HCT116 (cell line): ENCODE results near the gene GPR45. TPM values are rescaled to one million over a fixed set of nuclear protein-coding genes. Genes with fewer than 3 reads are reported as not detected.

ENCODE experiments used
- ATAC-seq: fragments of 200-7000 bp; cut with Tn5 transposase; 2 replicates; pipeline ENCODE4 v1.9.1; 2020; ENCODE audit warnings: mild to moderate bottlenecking, moderate library complexity
- BruUV-seq: library from RNA; stranded (reverse); fragments of 400-500 nt; replicated peaks from 2 replicates; lab custom pipeline; 2021; lab: Mats Ljungman, UMichigan
- CTCF ChIA-PET: fragments of 300-600 bp; sonication (Branson Sonifier 250); formaldehyde crosslinking; loops from one replicate; lab custom pipeline; 2021; ENCODE audit warnings: antibody characterized with exemption; lab: Charles Lee
- POLR2A ChIA-PET: fragments of 300-600, 350-600 bp; sonication (Branson Sonifier 250); formaldehyde crosslinking; loops from one replicate; lab custom pipeline; 2021; ENCODE audit warnings: antibody characterized with exemption; lab: Charles Lee
- RAD21 ChIA-PET, 2 experiments: fragments of 300-600 bp; sonication (Branson Sonifier 250); formaldehyde crosslinking; loops; one replicate each; lab custom pipeline; 2023; ENCODE audit warnings: low total read pairs in 2 of 2; ENCODE audit not compliant: uncharacterized antibody in 2 of 2, unreplicated experiment in 2 of 2, low non-redundant PET in 1 of 2; lab: Charles Lee
- DNase-seq: peaks from one replicate; pipeline ENCODE4 v3.0.0-alpha.2; 2010; ENCODE audit warnings: low read depth, low spot score
- H2AFZ ChIP-seq: fragments of 200-600 bp; shearing (Covaris generic), sonication (generic); 2 replicates; pipeline ENCODE4 v1.6.1; 2017; ENCODE audit warnings: low read depth, mixed run types, mixed read lengths, antibody characterized with exemption, low read length; ENCODE audit not compliant: poor library complexity, severe bottlenecking
- H3K27ac ChIP-seq: 2 replicates; pipeline ENCODE4 v1.5.1; 2012; ENCODE audit warnings: low read depth, low read length
- H3K27me3 ChIP-seq: fragments of 200-600 bp; sonication (generic); 2 replicates; pipeline ENCODE4 v1.6.1; 2016; ENCODE audit warnings: mixed run types, low read length, mixed read lengths; ENCODE audit not compliant: insufficient read depth
- H3K36me3 ChIP-seq, 2 experiments: fragments of 200-500 bp in 1 of 2; fragments of 200-600 bp in 1 of 2; sonication (Bioruptor generic) in 1 of 2; sonication (generic) in 1 of 2; 2 replicates each; pipeline versions ENCODE4 v1.5.1 to v1.6.1; 2014 to 2016; ENCODE audit warnings: low read length in 2 of 2, inconsistent platforms in 1 of 2, mixed read lengths in 1 of 2, mixed run types in 1 of 2; ENCODE audit not compliant: insufficient read depth in 2 of 2, control insufficient read depth in 1 of 2
- H3K4me1 ChIP-seq, 2 experiments: fragments of 200-600 bp in 1 of 2; sonication (generic) in 1 of 2; 2 replicates each; pipeline versions ENCODE4 v1.5.1 to v1.6.1; 2012 to 2017; ENCODE audit warnings: low read length in 2 of 2, inconsistent platforms in 1 of 2, mild to moderate bottlenecking in 1 of 2, mixed read lengths in 1 of 2, mixed run types in 1 of 2, moderate library complexity in 1 of 2; ENCODE audit not compliant: insufficient read depth in 2 of 2, control insufficient read depth in 1 of 2
- H3K4me2 ChIP-seq: fragments of 200-600 bp; sonication (generic); 2 replicates; pipeline ENCODE4 v1.6.1; 2017; ENCODE audit warnings: mixed run types, low read length, mixed read lengths
- H3K4me3 ChIP-seq, 2 experiments: fragments of 200-600 bp in 1 of 2; sonication (generic) in 1 of 2; replicated peaks in 1 of 2; 2 replicates each; pipeline ENCODE4 v1.5.1; 2011 to 2016; ENCODE audit warnings: low read length in 2 of 2, control low read depth in 1 of 2, low read depth in 1 of 2, mild to moderate bottlenecking in 1 of 2, mixed read lengths in 1 of 2, mixed run types in 1 of 2
- H3K79me2 ChIP-seq: fragments of 200-600 bp; sonication (generic); 2 replicates; pipeline ENCODE4 v1.6.1; 2017; ENCODE audit warnings: mild to moderate bottlenecking, mixed run types, low read length, moderate library complexity, mixed read lengths; ENCODE audit not compliant: insufficient read depth
- H3K9ac ChIP-seq: fragments of 200-600 bp; sonication (generic); 2 replicates; pipeline ENCODE4 v1.6.1; 2016; ENCODE audit warnings: low read length, mixed read lengths
- H3K9me2 ChIP-seq: fragments of 200-600 bp; sonication (generic), shearing (Covaris generic); 2 replicates; pipeline ENCODE4 v1.6.1; 2017; ENCODE audit warnings: mixed run types, mild to moderate bottlenecking, moderate library complexity; ENCODE audit not compliant: insufficient read depth
- H3K9me3 ChIP-seq, 2 experiments: fragments of 200-500 bp in 1 of 2; fragments of 200-600 bp in 1 of 2; sonication (Bioruptor generic) in 1 of 2; sonication (generic) in 1 of 2; 2 replicates each; pipeline ENCODE4 v1.6.1; 2014 to 2017; ENCODE audit warnings: low read length in 2 of 2, mixed read lengths in 2 of 2, inconsistent platforms in 1 of 2, low read depth in 1 of 2, mild to moderate bottlenecking in 1 of 2, mixed run types in 1 of 2, moderate library complexity in 1 of 2; ENCODE audit not compliant: control insufficient read depth in 1 of 2, insufficient read depth in 1 of 2
- H4K20me1 ChIP-seq: fragments of 200-600 bp; sonication (generic), shearing (Covaris generic); 2 replicates; pipeline ENCODE4 v1.6.1; 2017; ENCODE audit warnings: mixed run types, mild to moderate bottlenecking, moderate library complexity; ENCODE audit not compliant: insufficient read depth
- CEBPB ChIP-seq: IDR thresholded peaks from 2 replicates; pipeline ENCODE4 v1.6.1; 2012; ENCODE audit warnings: low read depth
- EGR1 ChIP-seq: IDR thresholded peaks from 2 replicates; pipeline ENCODE4 v1.6.1; 2012; ENCODE audit warnings: low read depth
- ELF1 ChIP-seq: IDR thresholded peaks from 2 replicates; pipeline ENCODE4 v1.6.1; 2012; ENCODE audit warnings: low read depth, borderline replicate concordance
- EZH2phosphoT487 ChIP-seq: fragments of 200-600 bp; IDR thresholded peaks from 2 replicates; pipeline ENCODE4 v1.6.1; 2018; ENCODE audit warnings: antibody characterized with exemption, borderline replicate concordance
- POLR2A ChIP-seq: IDR thresholded peaks from 2 replicates; pipeline ENCODE4 v1.7.0; 2011; ENCODE audit warnings: borderline replicate concordance; ENCODE audit not compliant: insufficient read depth, insufficient read length; ENCODE audit errors: extremely low read depth
- POLR2AphosphoS5 ChIP-seq: IDR thresholded peaks from 2 replicates; pipeline ENCODE4 v1.6.1; 2011; ENCODE audit warnings: mild to moderate bottlenecking, low read depth, low read length, moderate library complexity
- RAD21 ChIP-seq: IDR thresholded peaks from 2 replicates; pipeline ENCODE4 v1.6.1; 2012; ENCODE audit warnings: low read depth, mild to moderate bottlenecking
- SIN3A ChIP-seq: IDR thresholded peaks from 2 replicates; pipeline ENCODE4 v1.6.1; 2012; ENCODE audit warnings: low read depth
- SP1 ChIP-seq: IDR thresholded peaks from 2 replicates; pipeline ENCODE4 v1.6.1; 2012; ENCODE audit warnings: low read depth
- SRF ChIP-seq: IDR thresholded peaks from 2 replicates; pipeline ENCODE4 v1.6.1; 2012; ENCODE audit warnings: low read depth
- YY1 ChIP-seq: IDR thresholded peaks from 2 replicates; pipeline ENCODE4 v1.6.1; 2011; ENCODE audit warnings: low read length, low read depth, moderate library complexity, mild to moderate bottlenecking; ENCODE audit not compliant: insufficient replicate concordance; ENCODE audit errors: extremely low read depth
- intact Hi-C: fragments of 100-400 bp; cut with micrococcal nuclease; formaldehyde crosslinking; loops from 2 replicates; pipeline ENCODE4 v1.10.0; 2022
- total RNA-seq: library from RNA; stranded (reverse); gene quantifications from one replicate; pipeline ENCODE4 v1.2.1, GENCODE V29; 2021; ENCODE audit not compliant: unreplicated experiment
- TF ChIP-seq, protein P1 (sequence below), 3 experiments: fragments of 200-600 bp in 1 of 3; sonication (generic) in 1 of 3; IDR thresholded peaks in 2 of 3; conservative IDR thresholded peaks in 1 of 3; 2 replicates each; pipeline ENCODE4 v1.5.1; 2012 to 2017; ENCODE audit warnings: low read depth in 2 of 3, low read length in 2 of 3, antibody characterized with exemption in 1 of 3, borderline replicate concordance in 1 of 3, control low read depth in 1 of 3, mild to moderate bottlenecking in 1 of 3, mixed read lengths in 1 of 3, mixed run types in 1 of 3, moderate library complexity in 1 of 3; ENCODE audit not compliant: insufficient read depth in 1 of 3
- TF ChIP-seq, protein P2 (sequence below): IDR thresholded peaks from 2 replicates; pipeline ENCODE4 v1.6.1; 2012
- TF ChIP-seq, protein P3 (sequence below): IDR thresholded peaks from 2 replicates; pipeline ENCODE4 v1.6.1; 2012
- TF ChIP-seq, protein P4 (sequence below): IDR thresholded peaks from 2 replicates; pipeline ENCODE4 v1.6.1; 2012; ENCODE audit warnings: low read depth

Gene GPR45
- total RNA-seq, 1 experiment from 2014 or later = 0.30 TPM

DNA sequence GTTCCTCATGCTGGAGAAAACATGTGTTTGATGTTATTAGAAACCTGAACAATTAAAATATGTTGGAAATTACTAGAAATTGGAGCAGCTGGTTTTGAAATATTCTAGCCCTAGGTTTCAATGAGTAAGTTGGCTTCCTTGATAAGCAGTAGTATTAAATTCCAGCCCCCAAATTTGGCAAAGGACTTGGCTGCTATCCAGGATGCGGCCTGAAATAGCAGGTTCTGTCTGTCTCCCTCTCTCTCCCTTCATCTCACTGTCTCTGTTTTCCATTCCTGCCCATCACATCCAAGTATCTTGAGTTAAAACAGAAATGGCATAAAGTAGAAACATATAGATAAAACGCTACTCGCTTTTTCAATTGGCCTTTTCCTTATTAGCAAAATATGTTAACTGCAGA is 20.9 kb upstream of the GPR45 start:
- ChIA-PET POLR2A (no interaction called here), CTCF (no interaction called here), RAD21 (no interaction called here)
- no peaks in the 10 kb centered on the region for H3K9me2 ChIP-seq
- TF ChIP-seq SP1 (no peak), YY1 (no peak), POLR2AphosphoS5 (no peak), CEBPB (no peak), SRF (no peak), SIN3A (no peak), POLR2A (no peak), EZH2phosphoT487 (no peak), ELF1 (no peak), RAD21 (no peak), EGR1 (no peak)
- TF ChIP-seq, protein P1, sequence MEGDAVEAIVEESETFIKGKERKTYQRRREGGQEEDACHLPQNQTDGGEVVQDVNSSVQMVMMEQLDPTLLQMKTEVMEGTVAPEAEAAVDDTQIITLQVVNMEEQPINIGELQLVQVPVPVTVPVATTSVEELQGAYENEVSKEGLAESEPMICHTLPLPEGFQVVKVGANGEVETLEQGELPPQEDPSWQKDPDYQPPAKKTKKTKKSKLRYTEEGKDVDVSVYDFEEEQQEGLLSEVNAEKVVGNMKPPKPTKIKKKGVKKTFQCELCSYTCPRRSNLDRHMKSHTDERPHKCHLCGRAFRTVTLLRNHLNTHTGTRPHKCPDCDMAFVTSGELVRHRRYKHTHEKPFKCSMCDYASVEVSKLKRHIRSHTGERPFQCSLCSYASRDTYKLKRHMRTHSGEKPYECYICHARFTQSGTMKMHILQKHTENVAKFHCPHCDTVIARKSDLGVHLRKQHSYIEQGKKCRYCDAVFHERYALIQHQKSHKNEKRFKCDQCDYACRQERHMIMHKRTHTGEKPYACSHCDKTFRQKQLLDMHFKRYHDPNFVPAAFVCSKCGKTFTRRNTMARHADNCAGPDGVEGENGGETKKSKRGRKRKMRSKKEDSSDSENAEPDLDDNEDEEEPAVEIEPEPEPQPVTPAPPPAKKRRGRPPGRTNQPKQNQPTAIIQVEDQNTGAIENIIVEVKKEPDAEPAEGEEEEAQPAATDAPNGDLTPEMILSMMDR (IDR thresholded peaks at IDR 0.05 in 2 of 3, conservative IDR thresholded peaks at IDR 0.05 in 1 of 3; ENCODE audit: borderline replicate concordance in 1 of 3, insufficient read depth in 1 of 3, low read depth in 2 of 3, low read length in 2 of 3) = no peak
- TF ChIP-seq, protein P2, sequence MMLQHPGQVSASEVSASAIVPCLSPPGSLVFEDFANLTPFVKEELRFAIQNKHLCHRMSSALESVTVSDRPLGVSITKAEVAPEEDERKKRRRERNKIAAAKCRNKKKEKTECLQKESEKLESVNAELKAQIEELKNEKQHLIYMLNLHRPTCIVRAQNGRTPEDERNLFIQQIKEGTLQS = no peak
- TF ChIP-seq, protein P3, sequence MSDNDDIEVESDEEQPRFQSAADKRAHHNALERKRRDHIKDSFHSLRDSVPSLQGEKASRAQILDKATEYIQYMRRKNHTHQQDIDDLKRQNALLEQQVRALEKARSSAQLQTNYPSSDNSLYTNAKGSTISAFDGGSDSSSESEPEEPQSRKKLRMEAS = no peak
- TF ChIP-seq, protein P4, sequence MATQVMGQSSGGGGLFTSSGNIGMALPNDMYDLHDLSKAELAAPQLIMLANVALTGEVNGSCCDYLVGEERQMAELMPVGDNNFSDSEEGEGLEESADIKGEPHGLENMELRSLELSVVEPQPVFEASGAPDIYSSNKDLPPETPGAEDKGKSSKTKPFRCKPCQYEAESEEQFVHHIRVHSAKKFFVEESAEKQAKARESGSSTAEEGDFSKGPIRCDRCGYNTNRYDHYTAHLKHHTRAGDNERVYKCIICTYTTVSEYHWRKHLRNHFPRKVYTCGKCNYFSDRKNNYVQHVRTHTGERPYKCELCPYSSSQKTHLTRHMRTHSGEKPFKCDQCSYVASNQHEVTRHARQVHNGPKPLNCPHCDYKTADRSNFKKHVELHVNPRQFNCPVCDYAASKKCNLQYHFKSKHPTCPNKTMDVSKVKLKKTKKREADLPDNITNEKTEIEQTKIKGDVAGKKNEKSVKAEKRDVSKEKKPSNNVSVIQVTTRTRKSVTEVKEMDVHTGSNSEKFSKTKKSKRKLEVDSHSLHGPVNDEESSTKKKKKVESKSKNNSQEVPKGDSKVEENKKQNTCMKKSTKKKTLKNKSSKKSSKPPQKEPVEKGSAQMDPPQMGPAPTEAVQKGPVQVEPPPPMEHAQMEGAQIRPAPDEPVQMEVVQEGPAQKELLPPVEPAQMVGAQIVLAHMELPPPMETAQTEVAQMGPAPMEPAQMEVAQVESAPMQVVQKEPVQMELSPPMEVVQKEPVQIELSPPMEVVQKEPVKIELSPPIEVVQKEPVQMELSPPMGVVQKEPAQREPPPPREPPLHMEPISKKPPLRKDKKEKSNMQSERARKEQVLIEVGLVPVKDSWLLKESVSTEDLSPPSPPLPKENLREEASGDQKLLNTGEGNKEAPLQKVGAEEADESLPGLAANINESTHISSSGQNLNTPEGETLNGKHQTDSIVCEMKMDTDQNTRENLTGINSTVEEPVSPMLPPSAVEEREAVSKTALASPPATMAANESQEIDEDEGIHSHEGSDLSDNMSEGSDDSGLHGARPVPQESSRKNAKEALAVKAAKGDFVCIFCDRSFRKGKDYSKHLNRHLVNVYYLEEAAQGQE = no peak
- no peaks in the 10 kb centered on the region for H3K4me1 ChIP-seq
- H3K36me3 ChIP-seq = no peaks in the 10 kb centered on the region
- intact Hi-C loops = no loop called here
- peaks cover 5% of the 10 kb centered on the region; the same call in 1 of the 2 replicates for H3K27me3 ChIP-seq
- no peak overlapping the region for H3K4me2 ChIP-seq
- H3K9ac ChIP-seq = no peak overlapping the region
- no peak for DNase-seq
- H4K20me1 ChIP-seq = no peaks in the 10 kb centered on the region
- no peaks in the 10 kb centered on the region for H3K79me2 ChIP-seq
- no peak for ATAC-seq
- no peaks in the 10 kb centered on the region for H3K9me3 ChIP-seq
- BruUV-seq = no TSS peak
- no peak overlapping the region for H3K4me3 ChIP-seq
- no peak overlapping the region for H2AFZ ChIP-seq
- H3K27ac ChIP-seq = no peak overlapping the region
